ENCODE results near the gene UST. TPM values are rescaled to one million over a fixed set of nuclear protein-coding genes. Genes with fewer than 3 reads are reported as not detected.

UST gene
- total RNA-seq, 1 donor, result 36.1 TPM

DNA sequence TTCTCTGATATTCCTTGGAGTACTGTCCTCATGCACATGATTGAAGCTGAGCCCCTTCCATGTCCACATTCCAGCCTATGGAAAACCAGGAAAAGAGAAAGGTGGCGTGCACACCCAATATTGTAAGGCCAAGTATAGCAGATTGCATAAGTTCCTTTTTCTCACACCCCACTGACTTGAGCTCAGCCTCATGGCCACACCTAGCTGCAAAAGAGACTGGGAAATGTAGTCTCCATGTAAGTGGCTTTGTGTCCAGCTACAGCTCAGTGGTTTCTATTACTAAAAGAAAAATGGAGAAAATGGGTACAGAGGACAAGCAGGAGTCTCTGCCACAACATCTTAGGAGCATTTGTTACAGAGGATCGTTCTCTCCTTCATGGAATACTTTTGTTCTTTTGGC, 10.8 kb upstream of the UST start:
- TF ChIP-seq, protein P1, sequence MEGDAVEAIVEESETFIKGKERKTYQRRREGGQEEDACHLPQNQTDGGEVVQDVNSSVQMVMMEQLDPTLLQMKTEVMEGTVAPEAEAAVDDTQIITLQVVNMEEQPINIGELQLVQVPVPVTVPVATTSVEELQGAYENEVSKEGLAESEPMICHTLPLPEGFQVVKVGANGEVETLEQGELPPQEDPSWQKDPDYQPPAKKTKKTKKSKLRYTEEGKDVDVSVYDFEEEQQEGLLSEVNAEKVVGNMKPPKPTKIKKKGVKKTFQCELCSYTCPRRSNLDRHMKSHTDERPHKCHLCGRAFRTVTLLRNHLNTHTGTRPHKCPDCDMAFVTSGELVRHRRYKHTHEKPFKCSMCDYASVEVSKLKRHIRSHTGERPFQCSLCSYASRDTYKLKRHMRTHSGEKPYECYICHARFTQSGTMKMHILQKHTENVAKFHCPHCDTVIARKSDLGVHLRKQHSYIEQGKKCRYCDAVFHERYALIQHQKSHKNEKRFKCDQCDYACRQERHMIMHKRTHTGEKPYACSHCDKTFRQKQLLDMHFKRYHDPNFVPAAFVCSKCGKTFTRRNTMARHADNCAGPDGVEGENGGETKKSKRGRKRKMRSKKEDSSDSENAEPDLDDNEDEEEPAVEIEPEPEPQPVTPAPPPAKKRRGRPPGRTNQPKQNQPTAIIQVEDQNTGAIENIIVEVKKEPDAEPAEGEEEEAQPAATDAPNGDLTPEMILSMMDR (IDR thresholded peaks at IDR 0.05; ENCODE audit: insufficient read depth, low read length), result no peak
- no peak overlapping the region for H3K4me3 ChIP-seq (ENCODE audit: low read depth, low read length)
- no peak for DNase-seq (ENCODE audit: low read depth)

DNA sequence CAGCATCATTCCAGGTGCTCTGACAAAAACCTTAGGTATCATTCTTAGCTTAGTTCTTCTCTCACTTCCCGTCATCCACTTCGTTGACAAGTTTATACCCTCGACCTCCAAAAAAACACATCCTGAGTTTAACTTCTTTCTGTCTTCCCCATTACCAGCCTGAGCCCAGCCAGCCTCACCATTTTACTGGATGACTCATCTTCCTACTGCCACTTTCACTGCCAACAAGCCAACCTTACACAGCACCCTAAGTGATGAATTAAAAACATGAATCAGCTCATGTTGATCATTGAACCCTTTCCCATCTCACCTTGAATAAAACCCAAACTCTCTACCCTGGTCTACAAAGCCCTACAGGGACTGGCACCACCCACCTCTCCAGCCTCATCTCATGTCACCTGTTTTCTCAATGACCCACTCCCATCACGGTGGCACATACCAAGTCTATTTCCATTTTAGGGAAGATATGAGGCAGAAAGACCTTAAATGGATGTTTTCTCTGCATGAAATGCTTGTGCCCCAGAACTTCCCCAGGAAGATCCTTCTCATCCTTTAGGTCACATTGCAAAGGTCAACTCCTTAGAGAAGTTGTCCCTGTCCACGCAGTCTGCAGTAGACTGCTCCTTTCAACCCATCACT, 9.9 kb upstream of the UST start:
- TF ChIP-seq, protein P1 (IDR thresholded peaks at IDR 0.05; ENCODE audit: insufficient read depth, low read length), result no peak
- H3K4me3 ChIP-seq (ENCODE audit: low read depth, low read length), result no peak overlapping the region
- no peak for DNase-seq (ENCODE audit: low read depth)

DNA sequence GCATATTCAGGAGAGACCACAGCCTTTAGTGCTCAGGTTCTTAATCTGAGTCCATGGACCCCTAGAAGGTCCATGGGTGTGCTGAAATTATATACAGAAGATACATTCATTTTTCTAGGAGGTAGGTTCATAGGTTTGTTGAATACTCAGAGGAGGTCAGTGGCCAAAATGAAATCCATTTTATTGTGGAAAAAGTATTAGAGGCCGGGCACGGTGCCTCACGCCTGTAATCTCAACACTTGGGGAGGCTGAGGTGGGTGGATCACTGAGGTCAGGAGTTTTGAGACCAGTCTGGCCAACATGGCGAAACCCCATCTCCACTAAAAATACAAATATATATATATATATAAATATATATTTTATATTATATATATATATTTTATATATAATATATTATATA, 9.0 kb upstream of the UST start:
- no peak overlapping the region for H3K4me3 ChIP-seq (ENCODE audit: low read depth, low read length)
- no peak for DNase-seq (ENCODE audit: low read depth)
- TF ChIP-seq, protein P1 (IDR thresholded peaks at IDR 0.05; ENCODE audit: insufficient read depth, low read length), result no peak

DNA sequence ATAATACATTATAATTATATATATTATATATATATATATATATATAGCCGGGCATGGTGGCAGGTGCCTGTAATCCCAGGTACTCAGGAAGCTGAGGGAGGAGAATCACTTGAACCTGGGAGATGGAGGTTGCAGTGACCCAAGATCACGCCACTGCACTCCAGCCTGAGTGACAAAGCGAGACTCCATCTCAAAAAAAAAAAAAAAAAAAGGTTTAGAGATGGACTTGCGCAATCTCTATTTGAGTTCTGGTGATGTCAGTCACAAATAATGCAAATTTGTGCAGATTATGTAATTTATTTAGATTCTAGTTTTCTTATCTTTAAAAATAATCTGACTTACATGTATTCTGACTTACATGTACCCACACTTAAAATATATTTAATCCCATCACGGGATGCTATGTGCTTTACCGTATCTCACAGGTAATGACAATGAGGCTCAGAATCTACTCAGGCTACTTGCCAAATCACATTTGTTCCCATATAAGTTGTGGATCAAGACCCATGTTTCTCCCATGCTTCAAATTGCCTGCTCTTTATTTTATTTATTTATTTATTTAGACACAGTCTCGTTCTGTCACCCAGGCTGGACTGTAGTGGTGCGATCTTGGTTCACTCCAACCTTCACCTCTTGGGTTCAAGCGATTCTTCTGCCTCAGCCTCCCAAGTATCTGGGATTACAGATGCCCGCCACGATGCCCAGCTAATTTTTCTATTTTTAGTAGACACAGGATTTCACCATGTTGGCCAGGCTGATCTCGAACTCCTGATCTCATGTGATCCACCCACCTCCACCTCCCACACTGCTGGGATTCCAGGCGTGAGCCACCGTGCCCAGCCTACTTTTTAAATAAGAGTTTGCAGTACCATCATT, 7.6 kb upstream of the UST start:
- H3K4me3 ChIP-seq (ENCODE audit: low read depth, low read length), result no peak overlapping the region
- no peak for DNase-seq (ENCODE audit: low read depth)
- TF ChIP-seq, protein P1 (IDR thresholded peaks at IDR 0.05; ENCODE audit: insufficient read depth, low read length), result no peak

DNA sequence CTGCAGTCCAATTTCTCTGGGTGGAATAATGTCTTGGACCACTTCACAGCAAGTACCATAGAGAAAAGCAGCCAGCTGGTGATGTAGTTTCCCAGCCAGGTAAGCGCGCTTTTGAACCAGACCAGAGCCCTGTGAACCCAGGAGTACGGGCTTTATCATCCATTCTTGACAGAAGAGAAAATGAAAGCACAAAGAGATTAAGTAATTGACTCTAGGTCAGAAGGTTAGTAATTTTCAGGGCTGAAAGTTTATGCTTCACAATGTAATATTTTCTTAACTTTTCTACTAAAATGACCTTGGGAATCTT, 7.1 kb upstream of the UST start:
- no peak overlapping the region for H3K4me3 ChIP-seq (ENCODE audit: low read depth, low read length)
- DNase-seq (ENCODE audit: low read depth), result no peak
- TF ChIP-seq, protein P1 (IDR thresholded peaks at IDR 0.05; ENCODE audit: insufficient read depth, low read length), result no peak

DNA sequence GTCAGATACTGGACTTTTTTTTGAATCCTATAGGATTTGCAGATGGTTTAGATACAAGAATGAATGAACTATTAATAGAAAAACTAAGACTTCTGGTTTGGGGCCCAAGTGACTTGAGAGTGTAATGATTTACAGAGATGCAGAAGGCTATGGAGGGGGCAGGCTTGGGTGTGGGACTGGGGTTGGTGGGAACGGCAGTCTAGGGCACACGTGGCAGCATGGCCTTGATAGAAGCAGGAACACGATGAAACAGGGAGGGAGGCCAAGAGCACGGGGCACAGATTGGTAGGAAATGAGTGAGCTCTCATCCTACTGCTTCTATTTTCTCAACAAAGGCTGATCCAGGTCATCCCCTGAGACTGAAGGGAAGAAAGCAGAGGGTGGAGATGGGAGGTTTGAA, 3.4 kb upstream of the UST start:
- DNase-seq (ENCODE audit: low read depth), result no peak
- no peak overlapping the region for H3K4me3 ChIP-seq (ENCODE audit: low read depth, low read length)
- TF ChIP-seq, protein P1 (IDR thresholded peaks at IDR 0.05; ENCODE audit: insufficient read depth, low read length), result no peak

Data from fibroblast of the aortic adventitia (primary cell).